GM10266 (cell line): ENCODE measurements around the gene PAX7.

Experiments
- DNase-seq: peaks from one replicate; pipeline ENCODE4 v3.0.0; 2012; ENCODE audit errors: extremely low spot score
- CTCF ChIP-seq: IDR thresholded peaks from 2 replicates; pipeline ENCODE4 v1.5.1; 2012; ENCODE audit warnings: mild to moderate bottlenecking, low read depth; ENCODE audit not compliant: control insufficient read depth, insufficient read depth; ENCODE audit errors: missing control alignments

The PAX7 gene

GRCh38 chr1:18768086-18768485 lies 137.4 kb downstream of the PAX7 start:
- TF ChIP-seq CTCF: no peak
- no peak for DNase-seq

GRCh38 chr1:18769140-18769539 lies 138.5 kb downstream of the PAX7 start:
- no peak for DNase-seq
- no peak for TF ChIP-seq CTCF

GRCh38 chr1:18770799-18771198 lies 140.2 kb downstream of the PAX7 start:
- DNase-seq: no peak
- TF ChIP-seq CTCF: no peak

GRCh38 chr1:18773753-18774152 lies 143.1 kb downstream of the PAX7 start:
- no peak for TF ChIP-seq CTCF
- DNase-seq: no peak

- no peak for TF ChIP-seq CTCF
- no peak for DNase-seq
Measured at GRCh38 chr1:18775341-18775740, 144.7 kb downstream of the PAX7 start.

- TF ChIP-seq CTCF: no peak
- DNase-seq: no peak
Measured at GRCh38 chr1:18776777-18777176, 146.1 kb downstream of the PAX7 start.

- no peak for DNase-seq
- no peak for TF ChIP-seq CTCF
Measured at GRCh38 chr1:18778437-18778836, 147.8 kb downstream of the PAX7 start.
